Heart left ventricle (tissue), 13 donors: ENCODE results near the gene MAP4K2.

Experiments
- POLR2A ChIP-seq, 2 donors: fragments of 450-650 bp; IDR thresholded peaks; one replicate each; pipeline ENCODE4 v1.6.1; 2017; ENCODE audit warnings: antibody characterized with exemption in 2 of 2, mild to moderate bottlenecking in 2 of 2, moderate library complexity in 2 of 2
- TF ChIP-seq, protein P1 (sequence below), 12 donors: fragments of 200-600 bp; sonication (generic) in 4 of 12; IDR thresholded peaks; one replicate each; pipeline versions ENCODE4 v1.5.0 to v1.8.0; 2018 to 2022; ENCODE audit warnings: antibody characterized with exemption in 12 of 12, mild to moderate bottlenecking in 5 of 12
- donor health status: ischemic (EF 13 %, LVEDD 7.1; RV severe dilation, severe dysfunction).
- donor health status: DM: no; HTN: yes; CAD: no.
- donor health status: DM: no; HTN: no; CAD: no.
- donor health status: ischemic (EF 25% LVEDD 6.9; RV normal size, moderate dysfunction).
- donor health status: ischemic (EF 25% LVEDD 5.7; RV mildly dilated, moderate dysfunction).
- donor health status: ischemic (EF 35%, LVEDD 5.7; RV mildly dilated, moderate dysfunction).
- donor health status: nonischemic (EF 11% LVEDD 7.7; RV severe dilation, severe dysfunction).
- donor health status: DM: yes; HTN: yes; CAD: no.
- donor health status: PGD.
- donor health status: ischemic (EF 29% LVEDD 5.4; RV normal size, mild dysfunction).
- donor health status: nonischemic (EF 23%, LVEDD 6.1; RV moderate dilation, normal function).

DNA sequence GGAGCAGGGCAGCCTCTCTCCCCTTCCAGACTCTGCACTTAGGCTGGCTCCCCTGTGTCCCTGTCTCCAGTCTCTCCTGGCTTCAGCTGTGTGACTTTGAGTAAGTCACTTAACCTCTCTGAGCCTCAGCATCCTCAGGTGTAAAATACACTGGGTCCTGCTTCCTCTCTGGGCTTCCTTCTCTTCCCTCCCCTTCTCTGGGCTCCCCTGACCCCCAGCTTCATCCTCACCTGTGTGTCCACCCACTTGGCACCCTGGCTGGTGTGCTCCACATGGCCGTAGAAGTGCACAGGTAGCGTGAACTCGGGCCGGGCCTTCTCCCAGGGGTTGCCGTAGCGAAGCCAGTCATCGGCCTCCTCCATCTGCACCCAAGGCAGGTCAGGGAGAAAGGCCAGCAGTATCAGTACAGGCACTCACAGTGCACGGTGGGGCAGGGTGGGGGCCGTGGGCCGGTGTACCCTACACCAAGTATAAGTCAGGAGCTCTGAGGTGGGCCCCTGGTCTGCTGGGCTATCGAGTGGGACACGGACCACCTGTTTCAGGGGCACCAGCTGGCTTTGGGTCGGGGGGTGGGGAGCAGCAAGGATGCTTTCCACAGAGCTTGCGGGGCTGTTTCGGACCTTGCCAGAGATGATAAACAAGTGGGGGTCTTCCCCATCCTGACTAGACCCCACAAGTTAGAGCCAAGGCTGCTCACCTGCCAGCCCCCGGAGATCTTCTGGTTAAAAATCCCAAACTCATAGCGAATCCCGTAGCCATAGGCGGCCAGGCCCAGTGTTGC is 45.3 kb downstream of the MAP4K2 start:
- TF ChIP-seq, protein P1, sequence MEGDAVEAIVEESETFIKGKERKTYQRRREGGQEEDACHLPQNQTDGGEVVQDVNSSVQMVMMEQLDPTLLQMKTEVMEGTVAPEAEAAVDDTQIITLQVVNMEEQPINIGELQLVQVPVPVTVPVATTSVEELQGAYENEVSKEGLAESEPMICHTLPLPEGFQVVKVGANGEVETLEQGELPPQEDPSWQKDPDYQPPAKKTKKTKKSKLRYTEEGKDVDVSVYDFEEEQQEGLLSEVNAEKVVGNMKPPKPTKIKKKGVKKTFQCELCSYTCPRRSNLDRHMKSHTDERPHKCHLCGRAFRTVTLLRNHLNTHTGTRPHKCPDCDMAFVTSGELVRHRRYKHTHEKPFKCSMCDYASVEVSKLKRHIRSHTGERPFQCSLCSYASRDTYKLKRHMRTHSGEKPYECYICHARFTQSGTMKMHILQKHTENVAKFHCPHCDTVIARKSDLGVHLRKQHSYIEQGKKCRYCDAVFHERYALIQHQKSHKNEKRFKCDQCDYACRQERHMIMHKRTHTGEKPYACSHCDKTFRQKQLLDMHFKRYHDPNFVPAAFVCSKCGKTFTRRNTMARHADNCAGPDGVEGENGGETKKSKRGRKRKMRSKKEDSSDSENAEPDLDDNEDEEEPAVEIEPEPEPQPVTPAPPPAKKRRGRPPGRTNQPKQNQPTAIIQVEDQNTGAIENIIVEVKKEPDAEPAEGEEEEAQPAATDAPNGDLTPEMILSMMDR (IDR thresholded peaks at IDR 0.05): no peak
- no peak for TF ChIP-seq POLR2A (IDR thresholded peaks at IDR 0.05)
